ENCODE data around the gene TMEM87B. TPM values are rescaled to one million over a fixed set of nuclear protein-coding genes. Genes with fewer than 3 reads are reported as not detected.

The TMEM87B gene
- total RNA-seq, 1 experiment from 2014 or later: 10.5 TPM

DNA sequence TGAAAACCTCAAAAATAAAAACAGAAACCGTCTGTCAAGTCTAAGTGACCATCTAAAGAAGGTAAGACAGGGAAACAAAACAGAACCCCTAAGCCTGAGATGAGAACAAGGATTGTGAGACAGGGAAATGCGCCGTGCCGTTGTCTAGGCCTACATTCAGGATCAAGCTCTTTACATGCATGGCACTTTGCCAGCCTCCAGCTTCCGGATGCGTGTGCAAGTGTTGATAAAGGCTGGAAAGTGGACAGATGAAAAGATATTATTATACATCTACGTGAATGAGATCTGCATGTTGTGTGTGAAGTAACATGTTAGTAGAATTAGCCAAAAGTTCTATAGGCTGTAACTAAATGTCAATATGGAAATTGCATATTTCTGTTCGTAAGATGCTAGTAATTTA, 28.6 kb upstream of the TMEM87B start:
- H3K27me3 Mint-ChIP-seq (ENCODE audit: low read depth): no peaks in the 10 kb centered on the region
- no peak overlapping the region for H2BK120ac ChIP-seq (ENCODE audit: low read depth, low read length, poor library complexity, severe bottlenecking)
- no peak overlapping the region for H3K27ac ChIP-seq (ENCODE audit: insufficient read length, low read depth, low read length)
- H4K20me1 ChIP-seq (ENCODE audit: control insufficient read depth, insufficient read depth, insufficient read length): no peaks in the 10 kb centered on the region
- no peak overlapping the region for H4K8ac ChIP-seq (replicated peaks; ENCODE audit: insufficient read length, low read depth, low read length)
- no peak overlapping the region for H3K56ac ChIP-seq (ENCODE audit: insufficient read length, low read depth, low read length)
- no peak overlapping the region for H3K23ac ChIP-seq (ENCODE audit: insufficient read length, low read depth, low read length)
- no peaks in the 10 kb centered on the region for H3K79me2 ChIP-seq (ENCODE audit: insufficient read depth, low read length)
- no peak overlapping the region for H3K4ac ChIP-seq (ENCODE audit: low read depth, low read length)
- no peak overlapping the region for H2BK5ac ChIP-seq (ENCODE audit: insufficient read length, low read length)
- no peaks in the 10 kb centered on the region for H3K9me3 Mint-ChIP-seq
- H4K5ac ChIP-seq (ENCODE audit: insufficient read length, low read depth, low read length): no peak overlapping the region
- no peaks in the 10 kb centered on the region for H3K4me1 ChIP-seq (ENCODE audit: insufficient read depth, low read length)
- no peak overlapping the region for H4K91ac ChIP-seq (ENCODE audit: insufficient read length, low read depth, low read length)
- no peak for DNase-seq
- H3K79me1 ChIP-seq (ENCODE audit: insufficient read depth, low read depth, low read length, poor library complexity, severe bottlenecking): no peaks in the 10 kb centered on the region
- no peaks in the 10 kb centered on the region for H3K9me3 ChIP-seq (ENCODE audit: control insufficient read depth, low read depth, low read length)
- no peak overlapping the region for H3K18ac ChIP-seq (ENCODE audit: insufficient read length, low read depth, low read length)
- H2BK20ac ChIP-seq (ENCODE audit: low read depth, low read length, poor library complexity, severe bottlenecking): no peak overlapping the region
- no peaks in the 10 kb centered on the region for H3K27me3 ChIP-seq (ENCODE audit: insufficient read depth, low read length)
- no peak overlapping the region for H2BK12ac ChIP-seq (ENCODE audit: insufficient read length, low read depth, low read length)
- no peak overlapping the region for H3K14ac ChIP-seq (ENCODE audit: insufficient read depth, low read length)
- no peak overlapping the region for H2AK5ac ChIP-seq (ENCODE audit: insufficient read length, low read length)
- H3K4me3 Mint-ChIP-seq: no peak overlapping the region
- no peak overlapping the region for H2BK15ac ChIP-seq (ENCODE audit: low read depth, low read length)
- no peaks in the 10 kb centered on the region for H3K23me2 ChIP-seq (ENCODE audit: insufficient read length, low read depth, low read length, poor library complexity, severe bottlenecking)
- no peak overlapping the region for H3T11ph ChIP-seq (ENCODE audit: low read length)
- no CpG with 5 or more reads among the region's 8 CpGs for WGBS (ENCODE audit: extremely low coverage, insufficient read length, low lambda C conversion rate)
- peaks cover 3 to 4% (median 3%) of the 10 kb centered on the region in 3 experiments; a peak in 4 of 7 replicates for H3K36me3 Mint-ChIP-seq (ENCODE audit: insufficient read depth in 1 of 3, low read depth in 3 of 3)
- no peak overlapping the region for H2AFZ ChIP-seq (ENCODE audit: low read length)
- TF ChIP-seq, protein P1, sequence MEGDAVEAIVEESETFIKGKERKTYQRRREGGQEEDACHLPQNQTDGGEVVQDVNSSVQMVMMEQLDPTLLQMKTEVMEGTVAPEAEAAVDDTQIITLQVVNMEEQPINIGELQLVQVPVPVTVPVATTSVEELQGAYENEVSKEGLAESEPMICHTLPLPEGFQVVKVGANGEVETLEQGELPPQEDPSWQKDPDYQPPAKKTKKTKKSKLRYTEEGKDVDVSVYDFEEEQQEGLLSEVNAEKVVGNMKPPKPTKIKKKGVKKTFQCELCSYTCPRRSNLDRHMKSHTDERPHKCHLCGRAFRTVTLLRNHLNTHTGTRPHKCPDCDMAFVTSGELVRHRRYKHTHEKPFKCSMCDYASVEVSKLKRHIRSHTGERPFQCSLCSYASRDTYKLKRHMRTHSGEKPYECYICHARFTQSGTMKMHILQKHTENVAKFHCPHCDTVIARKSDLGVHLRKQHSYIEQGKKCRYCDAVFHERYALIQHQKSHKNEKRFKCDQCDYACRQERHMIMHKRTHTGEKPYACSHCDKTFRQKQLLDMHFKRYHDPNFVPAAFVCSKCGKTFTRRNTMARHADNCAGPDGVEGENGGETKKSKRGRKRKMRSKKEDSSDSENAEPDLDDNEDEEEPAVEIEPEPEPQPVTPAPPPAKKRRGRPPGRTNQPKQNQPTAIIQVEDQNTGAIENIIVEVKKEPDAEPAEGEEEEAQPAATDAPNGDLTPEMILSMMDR (conservative IDR thresholded peaks at IDR 0.05): no peak
- H3K27ac Mint-ChIP-seq: no peak overlapping the region
- no peak overlapping the region for H3K9ac ChIP-seq (ENCODE audit: extremely low read depth, insufficient read length, low read length)
- peaks cover 11 to 12% of the 10 kb centered on the region in 2 experiments for H3K4me1 Mint-ChIP-seq
- no peak overlapping the region for H3K4me2 ChIP-seq (ENCODE audit: insufficient read depth, insufficient read length, low read length)
